Caco-2 (cell line): ENCODE measurements around the gene PBRM1. TPM values are rescaled to one million over a fixed set of nuclear protein-coding genes. Genes with fewer than 3 reads are reported as not detected.

ENCODE experiments used
- BruUV-seq: library from RNA; stranded (reverse); fragments of 400-500 nt; replicated peaks from 2 replicates; lab custom pipeline; 2021; lab: Mats Ljungman, UMichigan
- CTCF ChIA-PET: fragments of 300-600 bp; sonication (Branson Sonifier 250); formaldehyde crosslinking; loops from one replicate; lab custom pipeline; 2022; ENCODE audit warnings: antibody characterized with exemption; lab: Charles Lee
- POLR2A ChIA-PET: fragments of 300-600 bp; sonication (Branson Sonifier 250); formaldehyde crosslinking; loops from one replicate; lab custom pipeline; 2022; ENCODE audit warnings: antibody characterized with exemption; lab: Charles Lee
- DNase-seq, 2 experiments: peaks; one replicate each; pipeline versions ENCODE4 v3.0.0 to v3.0.0-alpha.2; 2020 to 2022
- H3K27me3 ChIP-seq: replicated peaks from 2 replicates; pipeline ENCODE4 v1.6.0; 2011; ENCODE audit warnings: low read length; ENCODE audit not compliant: control insufficient read depth, insufficient read depth
- H3K36me3 ChIP-seq: 2 replicates; pipeline ENCODE4 v1.5.1; 2011; ENCODE audit warnings: low read length; ENCODE audit not compliant: control insufficient read depth, insufficient read depth
- H3K4me1 ChIP-seq: fragments of 250-450 bp; sonication (Bioruptor Pico); 2 replicates; pipeline ENCODE4 v1.5.1; 2020; ENCODE audit warnings: mild to moderate bottlenecking
- H3K4me3 ChIP-seq: 2 replicates; pipeline ENCODE4 v1.5.1; 2011; ENCODE audit warnings: low read depth, mild to moderate bottlenecking, control low read depth, low read length
- H3K9me3 ChIP-seq: fragments of 250-450 bp; sonication (Bioruptor Pico); 2 replicates; pipeline ENCODE4 v1.5.1; 2020; ENCODE audit warnings: mild to moderate bottlenecking, moderate library complexity
- H3K27ac Mint-ChIP-seq: one replicate; pipeline ENCODE4 v1.8.0; 2022; ENCODE audit warnings: mixed read lengths; ENCODE audit not compliant: unreplicated experiment
- H3K27me3 Mint-ChIP-seq: one replicate; pipeline ENCODE4 v1.8.0; 2022; ENCODE audit warnings: mixed read lengths; ENCODE audit not compliant: insufficient read depth, unreplicated experiment
- H3K36me3 Mint-ChIP-seq: one replicate; pipeline ENCODE4 v1.8.0; 2022; ENCODE audit warnings: mild to moderate bottlenecking, mixed read lengths; ENCODE audit not compliant: insufficient read depth, unreplicated experiment
- H3K4me1 Mint-ChIP-seq: one replicate; pipeline ENCODE4 v1.8.0; 2022; ENCODE audit warnings: low read depth, mixed read lengths; ENCODE audit not compliant: unreplicated experiment
- H3K4me3 Mint-ChIP-seq: one replicate; pipeline ENCODE4 v1.8.0; 2022; ENCODE audit warnings: mild to moderate bottlenecking, moderate library complexity, mixed read lengths; ENCODE audit not compliant: unreplicated experiment
- H3K9me3 Mint-ChIP-seq: one replicate; pipeline ENCODE4 v1.8.0; 2022; ENCODE audit warnings: mixed read lengths; ENCODE audit not compliant: unreplicated experiment
- CTCF ChIP-seq, 2 experiments: fragments of 200-600 bp in 1 of 2; IDR thresholded peaks; 1 replicate in 1 of 2; 2 replicates in 1 of 2; pipeline versions ENCODE4 v1.5.1 to v1.8.0; 2011 to 2022; ENCODE audit warnings: antibody characterized with exemption in 1 of 2, control low read depth in 1 of 2, inconsistent platforms in 1 of 2, low read depth in 1 of 2, low read length in 1 of 2, mild to moderate bottlenecking in 1 of 2, moderate library complexity in 1 of 2; ENCODE audit not compliant: insufficient read depth in 1 of 2, severe bottlenecking in 1 of 2, unreplicated experiment in 1 of 2
- intact Hi-C: fragments of 100-400 bp; cut with micrococcal nuclease; formaldehyde crosslinking; loops from one replicate; pipeline ENCODE4 v1.10.0; 2022; ENCODE audit not compliant: unreplicated experiment
- total RNA-seq: library from RNA; stranded (reverse); gene quantifications from 2 replicates; pipeline ENCODE4 v1.2.3, GENCODE V29; 2022

The PBRM1 gene
- total RNA-seq, 1 experiment from 2014 or later: 50.7 TPM

DNA sequence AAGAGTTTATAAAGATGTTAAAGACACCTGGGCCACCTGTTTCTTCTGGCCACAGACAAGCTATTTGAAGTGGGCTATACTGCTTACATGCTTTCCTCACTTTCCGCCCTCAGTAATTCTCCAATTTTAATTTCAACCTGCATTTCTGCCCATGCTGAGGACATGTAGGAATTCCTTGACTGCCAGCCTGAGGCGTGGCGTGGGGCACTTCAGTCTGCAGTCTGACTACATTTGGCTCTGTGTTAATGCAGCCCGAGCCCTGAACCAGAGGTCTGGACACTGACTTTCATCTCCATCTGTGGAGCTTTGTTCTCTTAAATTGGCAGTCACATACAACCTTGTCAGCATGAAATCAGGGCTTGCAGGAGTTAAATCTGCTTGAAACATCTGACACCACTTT lies 140.8 kb downstream of the PBRM1 start:
- Histone ChIP-seq H3K36me3 (no peaks in the 10 kb centered on the region), H3K4me1 (no peaks in the 10 kb centered on the region), H3K9me3 (no peaks in the 10 kb centered on the region), H3K4me3 (no peak overlapping the region), H3K27me3 (no peaks in the 10 kb centered on the region)
- Mint-ChIP-seq H3K36me3 (peaks cover 39% of the 10 kb centered on the region), H3K4me1 (no peaks in the 10 kb centered on the region), H3K4me3 (no peak overlapping the region), H3K27ac (no peak overlapping the region), H3K9me3 (no peaks in the 10 kb centered on the region), H3K27me3 (no peaks in the 10 kb centered on the region)
- ChIA-PET POLR2A (interaction anchor here (2.6 kb wide), 1 partner anchor 9 kb away, joined by 12 read pairs; the partner anchor contains the start of gene UQCC5), CTCF (no interaction called here)
- no peak for TF ChIP-seq CTCF (IDR thresholded peaks at IDR 0.05; ENCODE audit: insufficient read depth in 1 of 2, low read depth in 1 of 2, low read length in 1 of 2, severe bottlenecking in 1 of 2, unreplicated experiment in 1 of 2)
- intact Hi-C loops: no loop called here
- DNase-seq: no peak
- no TSS peak for BruUV-seq

DNA sequence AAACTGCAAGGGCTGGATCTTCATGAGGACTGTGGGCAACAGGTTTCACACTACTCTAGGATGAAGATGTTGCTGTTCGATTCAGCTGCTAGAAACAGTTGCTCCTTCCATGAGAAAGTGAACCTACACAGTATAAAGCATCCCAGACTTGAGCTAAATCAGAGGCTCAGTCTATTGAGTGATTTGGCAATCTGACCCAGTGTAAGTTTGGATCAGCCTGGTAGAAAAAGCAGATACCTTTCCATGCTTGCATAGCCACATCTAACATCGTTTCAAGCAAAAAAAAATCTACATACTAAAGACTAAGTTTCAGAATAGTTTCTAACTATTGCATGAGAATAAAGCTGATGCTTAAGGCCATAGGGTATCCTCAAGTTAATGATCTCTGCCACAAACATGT lies 144.7 kb downstream of the PBRM1 start:
- no peak for TF ChIP-seq CTCF (IDR thresholded peaks at IDR 0.05; ENCODE audit: insufficient read depth in 1 of 2, low read depth in 1 of 2, low read length in 1 of 2, severe bottlenecking in 1 of 2, unreplicated experiment in 1 of 2)
- peaks cover 67% of the 10 kb centered on the region for H3K36me3 Mint-ChIP-seq
- no peak overlapping the region for H3K4me3 ChIP-seq
- no peaks in the 10 kb centered on the region for H3K27me3 Mint-ChIP-seq
- intact Hi-C loops: no loop called here
- H3K9me3 Mint-ChIP-seq: no peaks in the 10 kb centered on the region
- no peak overlapping the region for H3K27ac Mint-ChIP-seq
- no peaks in the 10 kb centered on the region for H3K9me3 ChIP-seq
- no peaks in the 10 kb centered on the region for H3K36me3 ChIP-seq
- no TSS peak for BruUV-seq
- ChIA-PET POLR2A (interaction anchor here (0.7 kb wide), 1 partner anchor 262 kb away, joined by 4 read pairs; the partner anchor contains the start of gene WDR82), CTCF (no interaction called here)
- peaks cover 6% of the 10 kb centered on the region; the same call in 1 of the 2 replicates for H3K4me1 ChIP-seq
- H3K4me1 Mint-ChIP-seq: peaks cover 20% of the 10 kb centered on the region
- no peak for DNase-seq
- no peak overlapping the region for H3K4me3 Mint-ChIP-seq
- no peaks in the 10 kb centered on the region for H3K27me3 ChIP-seq

DNA sequence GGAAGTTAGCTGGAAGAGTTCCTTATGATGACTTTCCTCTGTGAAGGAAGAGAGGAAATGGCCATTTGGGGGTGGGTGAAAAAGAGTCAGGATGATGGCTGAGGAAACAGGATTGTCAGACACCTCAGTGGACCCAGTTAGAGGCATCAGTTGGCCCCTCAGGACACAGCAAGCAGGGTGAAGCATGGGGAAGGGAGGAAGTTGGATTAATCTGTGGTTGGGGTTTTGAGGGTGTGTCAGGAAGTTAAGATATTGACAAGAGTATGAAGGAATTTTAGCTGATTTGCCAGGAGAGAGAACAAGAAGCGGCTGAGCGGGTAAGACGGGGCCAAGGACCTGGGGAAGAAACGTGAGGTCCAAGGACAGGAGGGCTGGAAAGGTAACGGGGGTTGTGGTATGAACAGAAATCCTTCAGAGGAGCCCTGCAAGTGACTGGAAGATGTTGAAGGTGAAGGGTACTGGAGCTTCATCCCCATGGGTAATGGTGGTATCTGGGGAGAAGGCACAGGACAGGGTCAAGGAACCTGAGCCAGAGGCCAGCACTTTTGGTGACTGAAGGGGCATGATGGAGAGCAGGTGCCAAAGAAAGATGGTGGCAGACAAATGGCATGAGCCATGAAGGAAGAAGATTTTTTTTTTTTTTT lies 146.6 kb downstream of the PBRM1 start:
- H3K4me1 ChIP-seq: peaks cover 17% of the 10 kb centered on the region; the same call in 1 of the 2 replicates

More for the DNA sequence above, 146.6 kb downstream of the PBRM1 start:
- intact Hi-C loops: loop anchor here (10.0 kb wide), 3 partner anchors 84 to 506 kb away; partner anchors contain the start of genes GNL3, NISCH, PBRM1 and SFMBT1
- no peaks in the 10 kb centered on the region for H3K36me3 ChIP-seq
- no peak for TF ChIP-seq CTCF (IDR thresholded peaks at IDR 0.05; ENCODE audit: insufficient read depth in 1 of 2, low read depth in 1 of 2, low read length in 1 of 2, severe bottlenecking in 1 of 2, unreplicated experiment in 1 of 2)
- H3K27ac Mint-ChIP-seq: peak overlapping the region; percentile 18
- no peaks in the 10 kb centered on the region for H3K9me3 Mint-ChIP-seq
- POLR2A ChIA-PET: interaction anchor here (0.7 kb wide), 1 partner anchor 10 kb away, joined by 3 read pairs; no protein-coding TSS in a partner anchor
- H3K4me3 Mint-ChIP-seq: peak overlapping the region; percentile 33
- no peaks in the 10 kb centered on the region for H3K27me3 ChIP-seq
- no peak overlapping the region for H3K4me3 ChIP-seq
- CTCF ChIA-PET: no interaction called here
- no peak for DNase-seq
- H3K4me1 Mint-ChIP-seq: peaks cover 32% of the 10 kb centered on the region
- BruUV-seq: no TSS peak
- no peaks in the 10 kb centered on the region for H3K9me3 ChIP-seq
- no peaks in the 10 kb centered on the region for H3K27me3 Mint-ChIP-seq
- peaks cover 68% of the 10 kb centered on the region for H3K36me3 Mint-ChIP-seq
